ENCODE results near the gene BCHE. TPM values are rescaled to one million over a fixed set of nuclear protein-coding genes. Genes with fewer than 3 reads are reported as not detected.

Gene BCHE
- total and polyA plus RNA-seq, 2 donors from 2014 or later, result 1.4 to 2.8 TPM

- peak in 2 of 5 donors; percentile 38 to 40 for DNase-seq
- no peaks in the 10 kb centered on the region for H3K4me1 ChIP-seq (ENCODE audit: control insufficient read depth in 2 of 3, insufficient read depth in 2 of 3, low read depth in 1 of 3, low read length in 3 of 3)
- H3K36me3 ChIP-seq (ENCODE audit: control insufficient read depth in 2 of 3, insufficient read depth in 3 of 3, low read length in 3 of 3), result no peaks in the 10 kb centered on the region
- H3K27ac ChIP-seq (ENCODE audit: low read depth in 2 of 2, low read length in 2 of 2), result no peak overlapping the region
- TF ChIP-seq, protein P1, sequence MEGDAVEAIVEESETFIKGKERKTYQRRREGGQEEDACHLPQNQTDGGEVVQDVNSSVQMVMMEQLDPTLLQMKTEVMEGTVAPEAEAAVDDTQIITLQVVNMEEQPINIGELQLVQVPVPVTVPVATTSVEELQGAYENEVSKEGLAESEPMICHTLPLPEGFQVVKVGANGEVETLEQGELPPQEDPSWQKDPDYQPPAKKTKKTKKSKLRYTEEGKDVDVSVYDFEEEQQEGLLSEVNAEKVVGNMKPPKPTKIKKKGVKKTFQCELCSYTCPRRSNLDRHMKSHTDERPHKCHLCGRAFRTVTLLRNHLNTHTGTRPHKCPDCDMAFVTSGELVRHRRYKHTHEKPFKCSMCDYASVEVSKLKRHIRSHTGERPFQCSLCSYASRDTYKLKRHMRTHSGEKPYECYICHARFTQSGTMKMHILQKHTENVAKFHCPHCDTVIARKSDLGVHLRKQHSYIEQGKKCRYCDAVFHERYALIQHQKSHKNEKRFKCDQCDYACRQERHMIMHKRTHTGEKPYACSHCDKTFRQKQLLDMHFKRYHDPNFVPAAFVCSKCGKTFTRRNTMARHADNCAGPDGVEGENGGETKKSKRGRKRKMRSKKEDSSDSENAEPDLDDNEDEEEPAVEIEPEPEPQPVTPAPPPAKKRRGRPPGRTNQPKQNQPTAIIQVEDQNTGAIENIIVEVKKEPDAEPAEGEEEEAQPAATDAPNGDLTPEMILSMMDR (IDR thresholded peaks at IDR 0.05; ENCODE audit: borderline replicate concordance, extremely low read depth, insufficient read depth), result no peak
- no peaks in the 10 kb centered on the region for H3K9me3 ChIP-seq (ENCODE audit: control insufficient read depth in 2 of 3, insufficient read depth in 1 of 3, low read length in 3 of 3)
- intact Hi-C loops (cut with DNase I), result no loop called here
- H3K9ac ChIP-seq (ENCODE audit: low read length in 3 of 3), result no peak overlapping the region
- H3K27me3 ChIP-seq (ENCODE audit: control insufficient read depth, insufficient read depth, low read length), result no peaks in the 10 kb centered on the region
- no peak overlapping the region for H3K4me3 ChIP-seq (ENCODE audit: low read length in 3 of 3)
- no peak for FAIRE-seq
Observed at GRCh38 chr3:165800970-165801369, 36.3 kb downstream of the BCHE start.

DNA sequence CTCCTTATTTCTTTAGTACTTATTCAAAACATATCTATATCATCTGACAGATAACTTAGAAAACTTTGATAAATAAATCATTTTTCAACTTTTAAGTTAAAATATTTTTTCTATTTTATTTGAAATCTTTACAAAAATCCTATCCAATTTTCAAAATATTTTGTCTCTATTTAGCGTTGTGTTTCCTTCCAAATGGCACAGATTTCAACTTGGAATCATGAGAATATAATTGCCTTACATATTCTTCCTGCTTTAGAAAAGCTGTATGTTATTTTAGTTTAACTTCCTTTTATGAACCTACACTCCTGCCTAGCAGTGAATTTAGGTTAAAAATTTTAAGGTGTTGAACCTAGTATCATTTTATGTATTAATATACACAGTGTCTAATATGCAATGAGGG is 38.2 kb downstream of the BCHE start:
- Histone ChIP-seq H3K27ac (ENCODE audit: low read depth in 2 of 2, low read length in 2 of 2) (no peak overlapping the region), H3K9me3 (ENCODE audit: control insufficient read depth in 2 of 3, insufficient read depth in 1 of 3, low read length in 3 of 3) (no peaks in the 10 kb centered on the region), H3K9ac (ENCODE audit: low read length in 3 of 3) (no peak overlapping the region), H3K4me3 (ENCODE audit: low read length in 3 of 3) (no peak overlapping the region), H3K36me3 (ENCODE audit: control insufficient read depth in 2 of 3, insufficient read depth in 3 of 3, low read length in 3 of 3) (no peaks in the 10 kb centered on the region), H3K27me3 (ENCODE audit: control insufficient read depth, insufficient read depth, low read length) (no peaks in the 10 kb centered on the region), H3K4me1 (ENCODE audit: control insufficient read depth in 2 of 3, insufficient read depth in 2 of 3, low read depth in 1 of 3, low read length in 3 of 3) (no peaks in the 10 kb centered on the region)
- DNase-seq (no peak), FAIRE-seq (peak; percentile 74)
- intact Hi-C loops (cut with DNase I), result no loop called here
- TF ChIP-seq, protein P1 (IDR thresholded peaks at IDR 0.05; ENCODE audit: borderline replicate concordance, extremely low read depth, insufficient read depth), result no peak

DNA sequence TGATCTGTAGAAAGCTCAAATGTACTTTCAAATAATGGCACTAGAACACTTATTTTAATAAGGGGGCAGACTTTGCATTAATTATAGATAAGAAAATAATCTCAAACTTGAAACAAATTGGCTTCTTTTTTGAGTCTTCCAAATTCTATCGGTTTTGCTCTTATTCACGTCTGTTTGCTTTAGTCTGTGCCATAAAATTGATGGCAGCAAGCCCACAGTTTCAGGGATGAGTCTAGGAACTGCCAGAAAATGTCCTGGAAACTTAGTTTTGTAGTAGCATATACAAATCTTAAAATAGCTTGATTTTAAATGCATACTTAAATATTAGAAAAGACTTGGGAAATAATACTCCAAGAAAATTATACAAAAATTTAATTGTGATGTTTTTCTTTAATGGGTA is 39.7 kb downstream of the BCHE start:
- no peak for FAIRE-seq
- TF ChIP-seq, protein P1 (IDR thresholded peaks at IDR 0.05; ENCODE audit: borderline replicate concordance, extremely low read depth, insufficient read depth), result no peak
- intact Hi-C loops (cut with DNase I), result no loop called here

GRCh38 chr3:165796701-165797100 is 40.5 kb downstream of the BCHE start:
- Histone ChIP-seq H3K27me3 (ENCODE audit: control insufficient read depth, insufficient read depth, low read length) (no peaks in the 10 kb centered on the region), H3K9me3 (ENCODE audit: control insufficient read depth in 2 of 3, insufficient read depth in 1 of 3, low read length in 3 of 3) (no peaks in the 10 kb centered on the region), H3K36me3 (ENCODE audit: control insufficient read depth in 2 of 3, insufficient read depth in 3 of 3, low read length in 3 of 3) (no peaks in the 10 kb centered on the region), H3K4me1 (ENCODE audit: control insufficient read depth in 2 of 3, insufficient read depth in 2 of 3, low read depth in 1 of 3, low read length in 3 of 3) (no peaks in the 10 kb centered on the region), H3K27ac (ENCODE audit: low read depth in 2 of 2, low read length in 2 of 2) (no peak overlapping the region), H3K4me3 (ENCODE audit: low read length in 3 of 3) (no peak overlapping the region), H3K9ac (ENCODE audit: low read length in 3 of 3) (no peak overlapping the region)
- FAIRE-seq (no peak), DNase-seq (no peak)
- TF ChIP-seq, protein P1 (IDR thresholded peaks at IDR 0.05; ENCODE audit: borderline replicate concordance, extremely low read depth, insufficient read depth), result no peak
- intact Hi-C loops (cut with DNase I), result no loop called here

More for the DNA sequence above, 39.7 kb downstream of the BCHE start:
- no peaks in the 10 kb centered on the region for H3K4me1 ChIP-seq (ENCODE audit: control insufficient read depth in 2 of 3, insufficient read depth in 2 of 3, low read depth in 1 of 3, low read length in 3 of 3)
- DNase-seq, result no peak
- H3K27me3 ChIP-seq (ENCODE audit: control insufficient read depth, insufficient read depth, low read length), result no peaks in the 10 kb centered on the region
- H3K9me3 ChIP-seq (ENCODE audit: control insufficient read depth in 2 of 3, insufficient read depth in 1 of 3, low read length in 3 of 3), result no peaks in the 10 kb centered on the region
- no peaks in the 10 kb centered on the region for H3K36me3 ChIP-seq (ENCODE audit: control insufficient read depth in 2 of 3, insufficient read depth in 3 of 3, low read length in 3 of 3)
- H3K4me3 ChIP-seq (ENCODE audit: low read length in 3 of 3), result no peak overlapping the region
- H3K9ac ChIP-seq (ENCODE audit: low read length in 3 of 3), result no peak overlapping the region
- no peak overlapping the region for H3K27ac ChIP-seq (ENCODE audit: low read depth in 2 of 2, low read length in 2 of 2)
